Measurements from ENCODE around the gene ZDHHC20.

ZDHHC20 gene

DNA sequence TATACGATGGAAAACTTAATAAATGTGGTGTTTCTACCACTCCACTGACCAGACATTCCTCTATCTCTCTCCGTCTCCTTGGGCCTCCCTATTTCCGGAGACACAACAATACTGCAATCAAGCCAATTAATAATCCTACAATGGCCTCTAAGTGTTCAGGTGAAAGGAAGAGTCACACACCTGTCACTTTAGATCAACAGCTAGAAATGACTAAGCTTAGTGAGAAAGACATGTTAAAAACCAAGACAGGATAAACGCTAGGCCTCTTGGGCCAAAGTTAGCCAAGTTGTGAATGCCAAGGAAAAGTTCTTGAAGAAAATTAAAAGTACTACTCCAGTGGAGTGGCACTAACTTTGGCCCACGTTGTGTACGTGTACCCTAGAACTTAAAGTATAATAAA is 22.5 kb downstream of the ZDHHC20 start:
- no peak overlapping the region for H3K18ac ChIP-seq (ENCODE audit: low read depth in 1 of 2, low read length in 2 of 2)
- WGBS, result 94% methylated on average over 4 of the region's 6 CpGs
- H2AK5ac ChIP-seq (ENCODE audit: low read length, severe bottlenecking), result no peak overlapping the region
- no peak overlapping the region for H2BK5ac ChIP-seq (ENCODE audit: low read depth, low read length, poor library complexity, severe bottlenecking)
- H2AFZ ChIP-seq (ENCODE audit: low read depth, low read length), result no peak overlapping the region
- H2BK12ac ChIP-seq (ENCODE audit: low read length in 2 of 2), result no peak overlapping the region
- H4K91ac ChIP-seq (ENCODE audit: low read length), result no peak overlapping the region
- H2BK15ac ChIP-seq (ENCODE audit: low read depth, poor library complexity, severe bottlenecking), result no peak overlapping the region
- H3K14ac ChIP-seq (ENCODE audit: low read length in 2 of 2), result no peak overlapping the region
- H3K36me3 ChIP-seq (ENCODE audit: control insufficient read depth in 1 of 2, insufficient read depth in 2 of 2, low read depth in 1 of 2, low read length in 2 of 2), result no peaks in the 10 kb centered on the region
- no peak overlapping the region for H2BK120ac ChIP-seq (ENCODE audit: low read depth, low read length)
- H3K4me1 ChIP-seq (ENCODE audit: control insufficient read depth, insufficient read depth, low read depth, low read length), result peaks cover 4% of the 10 kb centered on the region
- no peak overlapping the region for H3K4ac ChIP-seq (ENCODE audit: low read depth in 1 of 2, low read length in 2 of 2)
- H3K9ac ChIP-seq (ENCODE audit: low read length), result peak overlapping the region; percentile 71
- no peak overlapping the region for H3K27ac ChIP-seq (ENCODE audit: low read length, poor library complexity, severe bottlenecking)
- H3K27me3 ChIP-seq (ENCODE audit: control insufficient read depth in 1 of 2, insufficient read depth in 1 of 2, low read length in 2 of 2), result no peaks in the 10 kb centered on the region
- DNase-seq, result no peak
- H3K79me1 ChIP-seq (replicated peaks; ENCODE audit: low read length, poor library complexity, severe bottlenecking), result peaks cover 16% of the 10 kb centered on the region
- no peak overlapping the region for H3K4me2 ChIP-seq (ENCODE audit: low read length, poor library complexity, severe bottlenecking)
- H3K23ac ChIP-seq (ENCODE audit: low read length in 2 of 2), result no peak overlapping the region
- H3K4me3 ChIP-seq (ENCODE audit: insufficient read depth in 1 of 2, low read depth in 1 of 2, low read length in 2 of 2), result no peak overlapping the region
- peaks cover 14% of the 10 kb centered on the region for H3K9me3 ChIP-seq (ENCODE audit: control insufficient read depth, low read length)
- H4K8ac ChIP-seq (ENCODE audit: low read length), result no peak overlapping the region

DNA sequence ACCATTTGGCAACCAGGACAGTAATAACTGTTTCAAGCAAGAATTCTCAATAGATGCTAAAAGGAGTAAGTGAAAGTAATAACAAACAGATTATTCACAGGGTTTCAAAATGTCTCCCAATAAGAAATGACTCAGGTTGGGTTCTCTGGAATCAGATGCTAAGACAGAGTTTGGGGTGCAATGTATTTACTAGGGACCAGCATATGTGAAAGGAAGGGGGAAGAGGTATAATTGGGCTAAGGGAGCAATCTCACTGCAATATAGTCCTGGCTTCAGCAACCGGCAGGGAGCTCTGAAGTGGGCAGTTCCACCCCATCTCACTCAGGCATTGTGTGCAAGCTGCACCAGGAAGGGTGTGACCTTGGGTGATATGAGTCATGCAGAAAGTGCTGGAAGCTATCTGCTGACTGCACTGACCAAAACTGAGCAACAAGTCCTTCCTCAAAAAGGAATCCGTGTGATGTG is 23.4 kb downstream of the ZDHHC20 start:
- Histone ChIP-seq H3K9me3 (ENCODE audit: control insufficient read depth, low read length) (peaks cover 14% of the 10 kb centered on the region), H3K14ac (ENCODE audit: low read length in 2 of 2) (no peak overlapping the region), H2BK5ac (ENCODE audit: low read depth, low read length, poor library complexity, severe bottlenecking) (no peak overlapping the region), H2BK15ac (ENCODE audit: low read depth, poor library complexity, severe bottlenecking) (no peak overlapping the region), H3K4me2 (ENCODE audit: low read length, poor library complexity, severe bottlenecking) (no peak overlapping the region), H3K9ac (ENCODE audit: low read length) (peak overlapping the region; percentile 71), H3K4me1 (ENCODE audit: control insufficient read depth, insufficient read depth, low read depth, low read length) (peaks cover 4% of the 10 kb centered on the region), H2AK5ac (ENCODE audit: low read length, severe bottlenecking) (no peak overlapping the region), H3K4me3 (ENCODE audit: insufficient read depth in 1 of 2, low read depth in 1 of 2, low read length in 2 of 2) (peak overlapping the region in 1 of 2 experiments; percentile 54), H2BK120ac (ENCODE audit: low read depth, low read length) (no peak overlapping the region), H3K27ac (ENCODE audit: low read length, poor library complexity, severe bottlenecking) (peak overlapping the region; percentile 70), H3K36me3 (ENCODE audit: control insufficient read depth in 1 of 2, insufficient read depth in 2 of 2, low read depth in 1 of 2, low read length in 2 of 2) (no peaks in the 10 kb centered on the region), H3K23ac (ENCODE audit: low read length in 2 of 2) (no peak overlapping the region), H3K79me1 (replicated peaks; ENCODE audit: low read length, poor library complexity, severe bottlenecking) (peaks cover 19% of the 10 kb centered on the region), H3K4ac (ENCODE audit: low read depth in 1 of 2, low read length in 2 of 2) (no peak overlapping the region), H2AFZ (ENCODE audit: low read depth, low read length) (no peak overlapping the region), H4K91ac (ENCODE audit: low read length) (no peak overlapping the region), H3K18ac (ENCODE audit: low read depth in 1 of 2, low read length in 2 of 2) (peak overlapping the region in 1 of 2 experiments; percentile 1), H2BK12ac (ENCODE audit: low read length in 2 of 2) (no peak overlapping the region), H4K8ac (ENCODE audit: low read length) (peak overlapping the region; percentile 9), H3K27me3 (ENCODE audit: control insufficient read depth in 1 of 2, insufficient read depth in 1 of 2, low read length in 2 of 2) (no peaks in the 10 kb centered on the region)
- peak; percentile 87 for DNase-seq
- 18% methylated on average over 1 of the region's 2 CpGs for WGBS

DNA sequence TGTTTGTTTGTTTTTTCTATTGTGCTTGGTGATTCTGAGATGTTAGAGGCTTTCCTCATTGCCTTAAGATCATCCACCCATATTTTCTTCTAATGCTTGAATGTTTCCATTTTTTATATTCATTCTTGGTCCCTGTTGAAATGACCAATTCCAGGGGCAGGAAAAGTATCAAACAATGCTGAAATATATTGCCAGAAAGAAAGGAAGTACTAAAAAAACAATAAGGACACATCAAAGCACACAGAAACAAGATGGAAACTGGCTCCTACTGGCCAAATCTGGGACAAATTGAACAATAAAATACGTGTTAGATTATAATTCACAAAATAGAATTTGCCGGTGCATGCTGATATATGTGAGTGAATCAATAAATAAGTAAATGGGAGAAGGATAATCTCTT is 23.9 kb downstream of the ZDHHC20 start:
- Histone ChIP-seq H2BK120ac (ENCODE audit: low read depth, low read length) (no peak overlapping the region), H2BK5ac (ENCODE audit: low read depth, low read length, poor library complexity, severe bottlenecking) (no peak overlapping the region), H3K4me3 (ENCODE audit: insufficient read depth in 1 of 2, low read depth in 1 of 2, low read length in 2 of 2) (peak overlapping the region in 1 of 2 experiments; percentile 54), H2BK12ac (ENCODE audit: low read length in 2 of 2) (no peak overlapping the region), H3K36me3 (ENCODE audit: control insufficient read depth in 1 of 2, insufficient read depth in 2 of 2, low read depth in 1 of 2, low read length in 2 of 2) (no peaks in the 10 kb centered on the region), H4K91ac (ENCODE audit: low read length) (no peak overlapping the region), H3K4ac (ENCODE audit: low read depth in 1 of 2, low read length in 2 of 2) (no peak overlapping the region), H3K9ac (ENCODE audit: low read length) (peak overlapping the region; percentile 71), H3K9me3 (ENCODE audit: control insufficient read depth, low read length) (peaks cover 14% of the 10 kb centered on the region), H3K23ac (ENCODE audit: low read length in 2 of 2) (no peak overlapping the region), H3K14ac (ENCODE audit: low read length in 2 of 2) (no peak overlapping the region), H2AFZ (ENCODE audit: low read depth, low read length) (no peak overlapping the region), H3K4me2 (ENCODE audit: low read length, poor library complexity, severe bottlenecking) (no peak overlapping the region), H3K27me3 (ENCODE audit: control insufficient read depth in 1 of 2, insufficient read depth in 1 of 2, low read length in 2 of 2) (no peaks in the 10 kb centered on the region), H4K8ac (ENCODE audit: low read length) (no peak overlapping the region), H3K27ac (ENCODE audit: low read length, poor library complexity, severe bottlenecking) (no peak overlapping the region), H2BK15ac (ENCODE audit: low read depth, poor library complexity, severe bottlenecking) (no peak overlapping the region), H3K79me1 (replicated peaks; ENCODE audit: low read length, poor library complexity, severe bottlenecking) (peaks cover 23% of the 10 kb centered on the region), H3K4me1 (ENCODE audit: control insufficient read depth, insufficient read depth, low read depth, low read length) (peaks cover 4% of the 10 kb centered on the region), H2AK5ac (ENCODE audit: low read length, severe bottlenecking) (no peak overlapping the region), H3K18ac (ENCODE audit: low read depth in 1 of 2, low read length in 2 of 2) (no peak overlapping the region)
- no CpG with 5 or more reads among the region's 2 CpGs for WGBS
- DNase-seq, result no peak

DNA sequence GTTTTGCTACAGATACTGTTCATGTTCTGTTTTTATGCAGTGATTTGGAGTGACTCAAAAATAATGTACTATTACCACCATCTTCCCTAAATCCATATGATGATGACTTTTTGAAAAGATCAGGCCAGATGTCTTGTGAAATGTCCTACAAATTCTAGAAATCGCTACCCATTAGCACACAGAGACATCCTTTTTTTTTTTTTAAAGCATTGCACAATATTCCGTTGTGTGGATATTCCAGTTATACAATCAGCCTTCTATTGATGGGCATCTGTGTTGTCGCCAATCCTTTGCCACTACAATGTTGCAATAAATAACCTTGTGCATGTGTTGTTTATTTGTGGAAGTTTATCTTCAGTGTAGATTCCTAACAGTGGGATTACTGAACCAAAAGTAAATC is 24.5 kb downstream of the ZDHHC20 start:
- WGBS, result 100% methylated on average over 3 of the region's 3 CpGs
- no peak overlapping the region for H2BK12ac ChIP-seq (ENCODE audit: low read length in 2 of 2)
- H4K8ac ChIP-seq (ENCODE audit: low read length), result no peak overlapping the region
- no peak overlapping the region for H3K23ac ChIP-seq (ENCODE audit: low read length in 2 of 2)
- no peak overlapping the region for H3K4me3 ChIP-seq (ENCODE audit: insufficient read depth in 1 of 2, low read depth in 1 of 2, low read length in 2 of 2)
- no peak overlapping the region for H3K4me2 ChIP-seq (ENCODE audit: low read length, poor library complexity, severe bottlenecking)
- H3K36me3 ChIP-seq (ENCODE audit: control insufficient read depth in 1 of 2, insufficient read depth in 2 of 2, low read depth in 1 of 2, low read length in 2 of 2), result no peaks in the 10 kb centered on the region
- no peak overlapping the region for H3K27ac ChIP-seq (ENCODE audit: low read length, poor library complexity, severe bottlenecking)
- peaks cover 24% of the 10 kb centered on the region for H3K79me1 ChIP-seq (replicated peaks; ENCODE audit: low read length, poor library complexity, severe bottlenecking)
- DNase-seq, result no peak
- no peak overlapping the region for H3K14ac ChIP-seq (ENCODE audit: low read length in 2 of 2)
- H2BK15ac ChIP-seq (ENCODE audit: low read depth, poor library complexity, severe bottlenecking), result no peak overlapping the region
- H3K4ac ChIP-seq (ENCODE audit: low read depth in 1 of 2, low read length in 2 of 2), result no peak overlapping the region
- no peaks in the 10 kb centered on the region for H3K27me3 ChIP-seq (ENCODE audit: control insufficient read depth in 1 of 2, insufficient read depth in 1 of 2, low read length in 2 of 2)
- no peak overlapping the region for H2BK120ac ChIP-seq (ENCODE audit: low read depth, low read length)
- H3K9ac ChIP-seq (ENCODE audit: low read length), result peak overlapping the region; percentile 71
- H2AK5ac ChIP-seq (ENCODE audit: low read length, severe bottlenecking), result no peak overlapping the region
- H3K9me3 ChIP-seq (ENCODE audit: control insufficient read depth, low read length), result peaks cover 14% of the 10 kb centered on the region
- no peak overlapping the region for H2AFZ ChIP-seq (ENCODE audit: low read depth, low read length)
- no peak overlapping the region for H2BK5ac ChIP-seq (ENCODE audit: low read depth, low read length, poor library complexity, severe bottlenecking)
- no peak overlapping the region for H3K18ac ChIP-seq (ENCODE audit: low read depth in 1 of 2, low read length in 2 of 2)
- peaks cover 4% of the 10 kb centered on the region for H3K4me1 ChIP-seq (ENCODE audit: control insufficient read depth, insufficient read depth, low read depth, low read length)
- no peak overlapping the region for H4K91ac ChIP-seq (ENCODE audit: low read length)
